Fibroblast of lung (primary cell): Measurements from ENCODE around the gene BRCA2. TPM values are rescaled to one million over a fixed set of nuclear protein-coding genes. Genes with fewer than 3 reads are reported as not detected.

ENCODE experiments used
- DNase-seq, 2 donors: peaks; one replicate each; pipeline versions ENCODE4 v3.0.0 to v3.0.0-alpha.2; 2010; ENCODE audit warnings: low read depth in 2 of 2
- H2AFZ ChIP-seq: 2 replicates; pipeline ENCODE4 v1.5.1; 2012; ENCODE audit warnings: low read length, control low read depth, inconsistent platforms
- H3K27ac ChIP-seq: 2 replicates; pipeline ENCODE4 v1.5.1; 2011; ENCODE audit warnings: low read length, control low read depth; ENCODE audit not compliant: insufficient read depth
- H3K27me3 ChIP-seq: 2 replicates; pipeline ENCODE4 v1.5.1; 2011; ENCODE audit warnings: mild to moderate bottlenecking, low read length; ENCODE audit not compliant: control insufficient read depth, insufficient read depth
- H3K36me3 ChIP-seq: 2 replicates; pipeline ENCODE4 v1.5.1; 2011; ENCODE audit warnings: low read length; ENCODE audit not compliant: control insufficient read depth, insufficient read depth
- H3K4me1 ChIP-seq: 2 replicates; pipeline ENCODE4 v1.5.1; 2011; ENCODE audit warnings: low read length; ENCODE audit not compliant: control insufficient read depth, insufficient read depth; ENCODE audit errors: extremely low read depth
- H3K4me2 ChIP-seq: 2 replicates; pipeline ENCODE4 v1.5.1; 2011; ENCODE audit warnings: low read length, control low read depth; ENCODE audit not compliant: insufficient read depth; ENCODE audit errors: extremely low read depth
- H3K4me3 ChIP-seq, 4 experiments: fragments of 200-600 bp in 1 of 4; sonication (generic) in 1 of 4; replicated peaks in 1 of 4; 2 replicates each; pipeline ENCODE4 v1.5.1; 2011 to 2016; ENCODE audit warnings: low read length in 4 of 4, low read depth in 3 of 4, mild to moderate bottlenecking in 3 of 4, control low read depth in 2 of 4, inconsistent platforms in 1 of 4, mixed read lengths in 1 of 4; ENCODE audit not compliant: insufficient read depth in 1 of 4; ENCODE audit errors: control extremely low read depth in 1 of 4
- H3K79me2 ChIP-seq: 2 replicates; pipeline ENCODE4 v1.5.1; 2012; ENCODE audit warnings: mild to moderate bottlenecking, low read length, inconsistent platforms; ENCODE audit not compliant: control insufficient read depth, insufficient read depth
- H3K9ac ChIP-seq: 2 replicates; pipeline ENCODE4 v1.5.1; 2011; ENCODE audit warnings: mild to moderate bottlenecking, low read length, control low read depth; ENCODE audit not compliant: insufficient read depth
- H3K9me3 ChIP-seq: 2 replicates; pipeline ENCODE4 v1.5.1; 2012; ENCODE audit warnings: low read depth, low read length; ENCODE audit not compliant: control insufficient read depth, insufficient read depth
- H4K20me1 ChIP-seq: 2 replicates; pipeline ENCODE4 v1.5.1; 2011; ENCODE audit warnings: low read length; ENCODE audit not compliant: control insufficient read depth, insufficient read depth; ENCODE audit errors: extremely low read depth
- CTCF ChIP-seq, 2 donors: IDR thresholded peaks in 1 of 2; conservative IDR thresholded peaks in 1 of 2; 1 replicate in 1 of 2; 2 replicates in 1 of 2; pipeline ENCODE4 v1.5.1; 2011 to 2012; ENCODE audit warnings: low read length in 2 of 2, control low read depth in 1 of 2, inconsistent platforms in 1 of 2, low read depth in 1 of 2, mild to moderate bottlenecking in 1 of 2
- EZH2 ChIP-seq: IDR thresholded peaks from 2 replicates; pipeline ENCODE4 v1.5.1; 2012; ENCODE audit warnings: low read length, control low read depth, mild to moderate bottlenecking; ENCODE audit errors: missing control alignments
- polyA plus RNA-seq, 2 donors: library from polyadenylated mRNA; depleted of rRNA in 1 of 2; stranded (reverse) in 1 of 2; unstranded in 1 of 2; fragments of >200 nt; gene quantifications; 2 replicates each; pipeline ENCODE4 v1.2.1, GENCODE V29; 2011 to 2012; ENCODE audit warnings: missing spikeins in 1 of 2
- total RNA-seq: library from RNA; depleted of rRNA; stranded (reverse); fragments of >200 nt; gene quantifications from 2 replicates; pipeline ENCODE4 v1.2.1, GENCODE V29; 2014

The BRCA2 gene
- total and polyA plus RNA-seq, 2 donors (not counting 1 experiment from before 2014, with no cell fraction given), result 2.0 to 4.5 TPM

GRCh38 chr13:32297206-32297605 is 18.1 kb upstream of the BRCA2 start:
- Histone ChIP-seq H4K20me1 (no peaks in the 10 kb centered on the region), H3K36me3 (no peaks in the 10 kb centered on the region), H2AFZ (no peak overlapping the region), H3K79me2 (no peaks in the 10 kb centered on the region), H3K9me3 (no peaks in the 10 kb centered on the region), H3K9ac (no peak overlapping the region), H3K27ac (no peak overlapping the region), H3K4me1 (no peaks in the 10 kb centered on the region), H3K4me2 (no peak overlapping the region), H3K27me3 (peaks cover 5% of the 10 kb centered on the region), H3K4me3 (no peak overlapping the region)
- no peak for TF ChIP-seq CTCF (conservative IDR thresholded peaks at IDR 0.05 in 1 of 2, IDR thresholded peaks at IDR 0.05 in 1 of 2; ENCODE audit: low read depth in 1 of 2, low read length in 2 of 2)
- TF ChIP-seq EZH2, result no peak
- DNase-seq, result no peak

GRCh38 chr13:32298695-32299094 is 16.6 kb upstream of the BRCA2 start:
- H3K27ac ChIP-seq, result no peak overlapping the region
- DNase-seq, result no peak
- peaks cover 5% of the 10 kb centered on the region for H3K27me3 ChIP-seq
- H3K4me3 ChIP-seq, result no peak overlapping the region
- H2AFZ ChIP-seq, result no peak overlapping the region
- no peaks in the 10 kb centered on the region for H3K9me3 ChIP-seq
- no peak overlapping the region for H3K9ac ChIP-seq
- no peaks in the 10 kb centered on the region for H3K4me1 ChIP-seq
- no peaks in the 10 kb centered on the region for H3K79me2 ChIP-seq
- TF ChIP-seq EZH2 (no peak), CTCF (conservative IDR thresholded peaks at IDR 0.05 in 1 of 2, IDR thresholded peaks at IDR 0.05 in 1 of 2; ENCODE audit: low read depth in 1 of 2, low read length in 2 of 2) (no peak)
- no peak overlapping the region for H3K4me2 ChIP-seq
- no peaks in the 10 kb centered on the region for H4K20me1 ChIP-seq
- no peaks in the 10 kb centered on the region for H3K36me3 ChIP-seq

DNA sequence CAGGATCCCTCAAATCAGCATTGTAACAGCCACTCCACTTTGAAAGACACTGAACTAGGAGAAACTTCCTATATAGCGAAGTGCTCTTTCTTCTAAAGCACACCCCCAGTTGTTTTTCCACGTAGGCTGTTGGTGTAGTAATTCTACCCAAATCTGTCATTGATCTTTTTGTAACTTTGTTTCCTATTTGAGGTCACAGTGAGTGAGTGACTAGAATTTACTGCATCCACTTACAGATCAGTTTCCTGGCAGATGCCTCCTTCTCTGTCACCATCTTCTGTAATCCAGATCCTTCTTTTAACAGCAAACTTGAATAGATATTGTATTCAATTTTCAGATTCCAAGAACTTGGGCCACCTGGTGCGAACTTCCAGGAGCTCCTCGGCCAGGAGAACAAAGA is 15.4 kb upstream of the BRCA2 start:
- H2AFZ ChIP-seq, result no peak overlapping the region
- no peak overlapping the region for H3K9ac ChIP-seq
- TF ChIP-seq CTCF (conservative IDR thresholded peaks at IDR 0.05 in 1 of 2, IDR thresholded peaks at IDR 0.05 in 1 of 2; ENCODE audit: low read depth in 1 of 2, low read length in 2 of 2) (no peak), EZH2 (no peak)
- no peak overlapping the region for H3K4me3 ChIP-seq
- no peak overlapping the region for H3K27ac ChIP-seq
- H3K27me3 ChIP-seq, result peaks cover 5% of the 10 kb centered on the region
- no peak overlapping the region for H3K4me2 ChIP-seq
- DNase-seq, result no peak
- H4K20me1 ChIP-seq, result no peaks in the 10 kb centered on the region
- no peaks in the 10 kb centered on the region for H3K4me1 ChIP-seq
- no peaks in the 10 kb centered on the region for H3K36me3 ChIP-seq
- H3K9me3 ChIP-seq, result no peaks in the 10 kb centered on the region
- no peaks in the 10 kb centered on the region for H3K79me2 ChIP-seq
